ENCODE results near the gene AGFG1. TPM values are rescaled to one million over a fixed set of nuclear protein-coding genes. Genes with fewer than 3 reads are reported as not detected.

AGFG1 gene
- total RNA-seq, 1 experiment from 2014 or later, result 81.3 TPM

- ATAC-seq (no peak), DNase-seq (ENCODE audit: low spot score) (no peak)
- no peak overlapping the region for H3K4me3 Mint-ChIP-seq
- POLR2A ChIA-PET, result interaction anchor here (1.0 kb wide), 1 partner anchor 121 kb away, joined by 3 read pairs; the partner anchor contains the start of gene SLC19A3
- CTCF ChIA-PET, result interaction anchor here (0.7 kb wide), 1 partner anchor 61 kb away, joined by 3 read pairs; no protein-coding TSS in a partner anchor
- no peaks in the 10 kb centered on the region for H3K36me3 Mint-ChIP-seq
- no peak overlapping the region for H3K27ac Mint-ChIP-seq
- TF ChIP-seq FOXP1 (CRISPR knock-in tag; IDR thresholded peaks at IDR 0.05; ENCODE audit: borderline replicate concordance) (no peak), ZNF219 (CRISPR knock-in tag; IDR thresholded peaks at IDR 0.05; ENCODE audit: borderline replicate concordance) (no peak), PREB (CRISPR knock-in tag; IDR thresholded peaks at IDR 0.05; ENCODE audit: borderline replicate concordance) (no peak), USF2 (CRISPR knock-in tag; IDR thresholded peaks at IDR 0.05) (no peak), ZNF671 (CRISPR knock-in tag; IDR thresholded peaks at IDR 0.05) (no peak), ZNF138 (CRISPR knock-in tag; conservative IDR thresholded peaks at IDR 0.05) (no peak), TEAD1 (CRISPR knock-in tag; IDR thresholded peaks at IDR 0.05) (no peak), FOXJ3 (CRISPR knock-in tag; IDR thresholded peaks at IDR 0.05; ENCODE audit: borderline replicate concordance) (no peak), OVOL2 (CRISPR knock-in tag; IDR thresholded peaks at IDR 0.05; ENCODE audit: borderline replicate concordance) (no peak), GTF2I (CRISPR knock-in tag; conservative IDR thresholded peaks at IDR 0.05) (no peak), CREB1 (CRISPR knock-in tag; IDR thresholded peaks at IDR 0.05) (no peak), GABPB1 (CRISPR knock-in tag; IDR thresholded peaks at IDR 0.05) (no peak), ARID4B (CRISPR knock-in tag; IDR thresholded peaks at IDR 0.05; ENCODE audit: borderline replicate concordance) (no peak)
- TF ChIP-seq, protein P1, sequence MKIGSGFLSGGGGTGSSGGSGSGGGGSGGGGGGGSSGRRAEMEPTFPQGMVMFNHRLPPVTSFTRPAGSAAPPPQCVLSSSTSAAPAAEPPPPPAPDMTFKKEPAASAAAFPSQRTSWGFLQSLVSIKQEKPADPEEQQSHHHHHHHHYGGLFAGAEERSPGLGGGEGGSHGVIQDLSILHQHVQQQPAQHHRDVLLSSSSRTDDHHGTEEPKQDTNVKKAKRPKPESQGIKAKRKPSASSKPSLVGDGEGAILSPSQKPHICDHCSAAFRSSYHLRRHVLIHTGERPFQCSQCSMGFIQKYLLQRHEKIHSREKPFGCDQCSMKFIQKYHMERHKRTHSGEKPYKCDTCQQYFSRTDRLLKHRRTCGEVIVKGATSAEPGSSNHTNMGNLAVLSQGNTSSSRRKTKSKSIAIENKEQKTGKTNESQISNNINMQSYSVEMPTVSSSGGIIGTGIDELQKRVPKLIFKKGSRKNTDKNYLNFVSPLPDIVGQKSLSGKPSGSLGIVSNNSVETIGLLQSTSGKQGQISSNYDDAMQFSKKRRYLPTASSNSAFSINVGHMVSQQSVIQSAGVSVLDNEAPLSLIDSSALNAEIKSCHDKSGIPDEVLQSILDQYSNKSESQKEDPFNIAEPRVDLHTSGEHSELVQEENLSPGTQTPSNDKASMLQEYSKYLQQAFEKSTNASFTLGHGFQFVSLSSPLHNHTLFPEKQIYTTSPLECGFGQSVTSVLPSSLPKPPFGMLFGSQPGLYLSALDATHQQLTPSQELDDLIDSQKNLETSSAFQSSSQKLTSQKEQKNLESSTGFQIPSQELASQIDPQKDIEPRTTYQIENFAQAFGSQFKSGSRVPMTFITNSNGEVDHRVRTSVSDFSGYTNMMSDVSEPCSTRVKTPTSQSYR (CRISPR knock-in tag; IDR thresholded peaks at IDR 0.05), result no peak
- TF ChIP-seq, protein P2, sequence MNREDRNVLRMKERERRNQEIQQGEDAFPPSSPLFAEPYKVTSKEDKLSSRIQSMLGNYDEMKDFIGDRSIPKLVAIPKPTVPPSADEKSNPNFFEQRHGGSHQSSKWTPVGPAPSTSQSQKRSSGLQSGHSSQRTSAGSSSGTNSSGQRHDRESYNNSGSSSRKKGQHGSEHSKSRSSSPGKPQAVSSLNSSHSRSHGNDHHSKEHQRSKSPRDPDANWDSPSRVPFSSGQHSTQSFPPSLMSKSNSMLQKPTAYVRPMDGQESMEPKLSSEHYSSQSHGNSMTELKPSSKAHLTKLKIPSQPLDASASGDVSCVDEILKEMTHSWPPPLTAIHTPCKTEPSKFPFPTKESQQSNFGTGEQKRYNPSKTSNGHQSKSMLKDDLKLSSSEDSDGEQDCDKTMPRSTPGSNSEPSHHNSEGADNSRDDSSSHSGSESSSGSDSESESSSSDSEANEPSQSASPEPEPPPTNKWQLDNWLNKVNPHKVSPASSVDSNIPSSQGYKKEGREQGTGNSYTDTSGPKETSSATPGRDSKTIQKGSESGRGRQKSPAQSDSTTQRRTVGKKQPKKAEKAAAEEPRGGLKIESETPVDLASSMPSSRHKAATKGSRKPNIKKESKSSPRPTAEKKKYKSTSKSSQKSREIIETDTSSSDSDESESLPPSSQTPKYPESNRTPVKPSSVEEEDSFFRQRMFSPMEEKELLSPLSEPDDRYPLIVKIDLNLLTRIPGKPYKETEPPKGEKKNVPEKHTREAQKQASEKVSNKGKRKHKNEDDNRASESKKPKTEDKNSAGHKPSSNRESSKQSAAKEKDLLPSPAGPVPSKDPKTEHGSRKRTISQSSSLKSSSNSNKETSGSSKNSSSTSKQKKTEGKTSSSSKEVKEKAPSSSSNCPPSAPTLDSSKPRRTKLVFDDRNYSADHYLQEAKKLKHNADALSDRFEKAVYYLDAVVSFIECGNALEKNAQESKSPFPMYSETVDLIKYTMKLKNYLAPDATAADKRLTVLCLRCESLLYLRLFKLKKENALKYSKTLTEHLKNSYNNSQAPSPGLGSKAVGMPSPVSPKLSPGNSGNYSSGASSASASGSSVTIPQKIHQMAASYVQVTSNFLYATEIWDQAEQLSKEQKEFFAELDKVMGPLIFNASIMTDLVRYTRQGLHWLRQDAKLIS (CRISPR knock-in tag; IDR thresholded peaks at IDR 0.05; ENCODE audit: borderline replicate concordance), result no peak
- TF ChIP-seq, protein P3, sequence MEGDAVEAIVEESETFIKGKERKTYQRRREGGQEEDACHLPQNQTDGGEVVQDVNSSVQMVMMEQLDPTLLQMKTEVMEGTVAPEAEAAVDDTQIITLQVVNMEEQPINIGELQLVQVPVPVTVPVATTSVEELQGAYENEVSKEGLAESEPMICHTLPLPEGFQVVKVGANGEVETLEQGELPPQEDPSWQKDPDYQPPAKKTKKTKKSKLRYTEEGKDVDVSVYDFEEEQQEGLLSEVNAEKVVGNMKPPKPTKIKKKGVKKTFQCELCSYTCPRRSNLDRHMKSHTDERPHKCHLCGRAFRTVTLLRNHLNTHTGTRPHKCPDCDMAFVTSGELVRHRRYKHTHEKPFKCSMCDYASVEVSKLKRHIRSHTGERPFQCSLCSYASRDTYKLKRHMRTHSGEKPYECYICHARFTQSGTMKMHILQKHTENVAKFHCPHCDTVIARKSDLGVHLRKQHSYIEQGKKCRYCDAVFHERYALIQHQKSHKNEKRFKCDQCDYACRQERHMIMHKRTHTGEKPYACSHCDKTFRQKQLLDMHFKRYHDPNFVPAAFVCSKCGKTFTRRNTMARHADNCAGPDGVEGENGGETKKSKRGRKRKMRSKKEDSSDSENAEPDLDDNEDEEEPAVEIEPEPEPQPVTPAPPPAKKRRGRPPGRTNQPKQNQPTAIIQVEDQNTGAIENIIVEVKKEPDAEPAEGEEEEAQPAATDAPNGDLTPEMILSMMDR (IDR thresholded peaks at IDR 0.05), result no peak
- TF ChIP-seq, protein P4, sequence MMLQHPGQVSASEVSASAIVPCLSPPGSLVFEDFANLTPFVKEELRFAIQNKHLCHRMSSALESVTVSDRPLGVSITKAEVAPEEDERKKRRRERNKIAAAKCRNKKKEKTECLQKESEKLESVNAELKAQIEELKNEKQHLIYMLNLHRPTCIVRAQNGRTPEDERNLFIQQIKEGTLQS (CRISPR knock-in tag; conservative IDR thresholded peaks at IDR 0.05), result no peak
- TF ChIP-seq, protein P5, sequence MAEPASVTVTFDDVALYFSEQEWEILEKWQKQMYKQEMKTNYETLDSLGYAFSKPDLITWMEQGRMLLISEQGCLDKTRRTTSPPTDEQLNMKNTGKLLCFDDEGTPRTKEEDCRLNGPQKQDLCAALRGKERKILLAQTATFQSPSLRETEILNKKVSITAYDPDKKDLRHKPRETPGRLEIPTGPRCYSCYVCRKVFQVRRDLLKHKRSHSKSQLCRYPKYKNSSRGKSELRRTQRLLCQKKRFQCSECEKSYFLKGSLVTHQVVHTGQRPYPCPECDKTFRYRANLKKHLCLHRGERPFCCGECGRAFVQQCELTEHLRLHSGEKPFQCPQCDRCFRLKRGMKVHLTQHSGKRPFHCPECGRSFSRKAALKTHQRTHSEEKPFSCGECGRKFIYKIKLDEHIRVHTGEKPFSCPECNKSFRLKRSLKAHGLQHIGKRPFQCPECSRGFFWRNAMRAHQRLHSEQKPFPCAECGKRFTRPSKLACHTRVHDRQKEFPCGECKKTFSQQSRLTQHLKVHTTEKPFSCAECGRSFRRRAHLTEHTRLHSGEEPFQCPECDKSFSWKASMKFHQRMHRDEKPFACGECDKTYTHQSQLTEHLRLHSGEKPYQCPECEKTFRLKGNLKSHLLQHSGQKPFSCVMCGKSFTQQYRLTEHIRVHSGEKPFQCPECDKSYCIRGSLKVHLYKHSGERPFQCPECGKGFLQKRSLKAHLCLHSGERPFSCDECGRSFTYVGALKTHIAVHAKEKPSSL (CRISPR knock-in tag; conservative IDR thresholded peaks at IDR 0.05), result no peak
- H3K27me3 Mint-ChIP-seq (ENCODE audit: low read depth), result no peaks in the 10 kb centered on the region
- H3K9me3 Mint-ChIP-seq, result no peaks in the 10 kb centered on the region
- peaks cover 16% of the 10 kb centered on the region for H3K4me1 Mint-ChIP-seq
These were observed 125.1 kb downstream of the AGFG1 start for GRCh38 chr2:227597036-227597435.
